Astrocyte (in vitro differentiated cells and primary cell): ENCODE results near the gene LZTR1. TPM values are rescaled to one million over a fixed set of nuclear protein-coding genes. Genes with fewer than 3 reads are reported as not detected.

Experiments used
- DNase-seq: peaks from one replicate; pipeline ENCODE4 v3.0.0-alpha.2; 2010; ENCODE audit warnings: low read depth
- FAIRE-seq: peaks from 2 replicates; lab custom pipeline; 2011; peaks lifted over from hg19 to GRCh38; lab: Jason Lieb, UNC
- H2AFZ ChIP-seq: 2 replicates; pipeline ENCODE4 v1.6.0; 2012; ENCODE audit warnings: low read depth, low read length, inconsistent platforms
- H3K27ac ChIP-seq: 2 replicates; pipeline ENCODE4 v1.5.1; 2011; ENCODE audit warnings: low read depth, low read length, inconsistent platforms
- H3K27me3 ChIP-seq: 2 replicates; pipeline ENCODE4 v1.6.0; 2011; ENCODE audit warnings: low read length, inconsistent platforms; ENCODE audit not compliant: insufficient read depth
- H3K36me3 ChIP-seq: 2 replicates; pipeline ENCODE4 v1.5.1; 2011; ENCODE audit warnings: low read length, inconsistent platforms; ENCODE audit not compliant: insufficient read depth
- H3K4me1 ChIP-seq: 2 replicates; pipeline ENCODE4 v1.5.1; 2011; ENCODE audit warnings: low read length, inconsistent platforms; ENCODE audit not compliant: insufficient read depth
- H3K4me2 ChIP-seq: 2 replicates; pipeline ENCODE4 v1.6.0; 2012; ENCODE audit warnings: low read length, inconsistent platforms
- H3K4me3 ChIP-seq: 2 replicates; pipeline ENCODE4 v1.5.1; 2011; ENCODE audit warnings: low read depth, mild to moderate bottlenecking, low read length, inconsistent platforms; ENCODE audit not compliant: insufficient read depth
- H3K79me2 ChIP-seq: 2 replicates; pipeline ENCODE4 v1.6.0; 2012; ENCODE audit warnings: mild to moderate bottlenecking, low read length, inconsistent platforms; ENCODE audit not compliant: insufficient read depth
- H3K9ac ChIP-seq: 2 replicates; pipeline ENCODE4 v1.6.0; 2012; ENCODE audit warnings: mild to moderate bottlenecking, low read length, inconsistent platforms
- H3K9me3 ChIP-seq: 2 replicates; pipeline ENCODE4 v1.5.1; 2012; ENCODE audit warnings: low read depth, mild to moderate bottlenecking, low read length, inconsistent platforms; ENCODE audit not compliant: insufficient read depth
- H4K20me1 ChIP-seq: 2 replicates; pipeline ENCODE4 v1.6.0; 2012; ENCODE audit warnings: low read length, inconsistent platforms; ENCODE audit not compliant: insufficient read depth
- H3K27ac Mint-ChIP-seq: one replicate; pipeline ENCODE4 v1.8.0; 2021; ENCODE audit warnings: mild to moderate bottlenecking, mixed read lengths; ENCODE audit not compliant: unreplicated experiment
- H3K27me3 Mint-ChIP-seq: one replicate; pipeline ENCODE4 v1.8.0; 2021; ENCODE audit warnings: low read depth, mixed read lengths; ENCODE audit not compliant: unreplicated experiment
- H3K36me3 Mint-ChIP-seq: one replicate; pipeline ENCODE4 v1.8.0; 2021; ENCODE audit warnings: low read depth, mixed read lengths; ENCODE audit not compliant: unreplicated experiment
- H3K4me1 Mint-ChIP-seq: one replicate; pipeline ENCODE4 v1.8.0; 2021; ENCODE audit warnings: low read depth, mixed read lengths; ENCODE audit not compliant: unreplicated experiment
- H3K4me3 Mint-ChIP-seq: one replicate; pipeline ENCODE4 v1.8.0; 2021; ENCODE audit warnings: mild to moderate bottlenecking, moderate library complexity, mixed read lengths; ENCODE audit not compliant: unreplicated experiment
- H3K9me3 Mint-ChIP-seq: one replicate; pipeline ENCODE4 v1.8.0; 2021; ENCODE audit warnings: mild to moderate bottlenecking, mixed read lengths; ENCODE audit not compliant: unreplicated experiment
- CTCF ChIP-seq: IDR thresholded peaks from 2 replicates; pipeline ENCODE4 v1.5.1; 2011; ENCODE audit warnings: low read depth, mild to moderate bottlenecking, inconsistent platforms, low read length, moderate library complexity; ENCODE audit not compliant: insufficient read depth
- EZH2 ChIP-seq: IDR thresholded peaks from 2 replicates; pipeline ENCODE4 v1.6.1; 2012; ENCODE audit warnings: mild to moderate bottlenecking, low read length, inconsistent platforms; ENCODE audit not compliant: insufficient read depth
- total RNA-seq: library from RNA; stranded (reverse); gene quantifications from 2 replicates; pipeline ENCODE4 v1.2.1, GENCODE V29; 2021

LZTR1 gene
- total RNA-seq, 1 donor from 2014 or later, result 62.0 TPM

GRCh38 chr22:21020802-21021429 is 38.8 kb downstream of the LZTR1 start:
- H3K9ac ChIP-seq, result no peak overlapping the region
- H3K27ac ChIP-seq, result no peak overlapping the region
- H2AFZ ChIP-seq, result no peak overlapping the region
- peaks cover 3% of the 10 kb centered on the region for H3K4me1 Mint-ChIP-seq
- H3K9me3 ChIP-seq, result no peaks in the 10 kb centered on the region
- H3K36me3 ChIP-seq, result no peaks in the 10 kb centered on the region
- H3K27me3 ChIP-seq, result no peaks in the 10 kb centered on the region
- no peak overlapping the region for H3K4me3 Mint-ChIP-seq
- no peak for DNase-seq
- peak overlapping the region; percentile 9 for H3K27ac Mint-ChIP-seq
- H3K4me3 ChIP-seq, result no peak overlapping the region
- FAIRE-seq, result no peak
- no peak overlapping the region for H3K4me2 ChIP-seq
- H3K9me3 Mint-ChIP-seq, result peaks cover 8% of the 10 kb centered on the region
- H4K20me1 ChIP-seq, result no peaks in the 10 kb centered on the region
- H3K27me3 Mint-ChIP-seq, result peaks cover 37% of the 10 kb centered on the region
- H3K4me1 ChIP-seq, result no peaks in the 10 kb centered on the region
- TF ChIP-seq CTCF, result peak; percentile 29
- TF ChIP-seq EZH2, result no peak
- no peaks in the 10 kb centered on the region for H3K79me2 ChIP-seq
- H3K36me3 Mint-ChIP-seq, result peaks cover 3% of the 10 kb centered on the region

GRCh38 chr22:21022507-21022906 is 40.4 kb downstream of the LZTR1 start:
- H3K4me1 Mint-ChIP-seq, result peaks cover 6% of the 10 kb centered on the region

More at GRCh38 chr22:21022507-21022906, 40.4 kb downstream of the LZTR1 start:
- no peak overlapping the region for H2AFZ ChIP-seq
- no peak for FAIRE-seq
- H3K4me2 ChIP-seq, result no peak overlapping the region
- no peaks in the 10 kb centered on the region for H3K27me3 ChIP-seq
- no peaks in the 10 kb centered on the region for H3K36me3 Mint-ChIP-seq
- no peaks in the 10 kb centered on the region for H3K9me3 ChIP-seq
- H3K27me3 Mint-ChIP-seq, result peaks cover 32% of the 10 kb centered on the region
- peaks cover 4% of the 10 kb centered on the region for H3K4me1 ChIP-seq
- no peak overlapping the region for H3K9ac ChIP-seq
- H3K36me3 ChIP-seq, result no peaks in the 10 kb centered on the region
- H3K27ac Mint-ChIP-seq, result no peak overlapping the region
- H4K20me1 ChIP-seq, result no peaks in the 10 kb centered on the region
- DNase-seq, result no peak
- H3K27ac ChIP-seq, result no peak overlapping the region
- no peak overlapping the region for H3K4me3 Mint-ChIP-seq
- TF ChIP-seq CTCF, result no peak
- peaks cover 8% of the 10 kb centered on the region for H3K9me3 Mint-ChIP-seq
- H3K79me2 ChIP-seq, result no peaks in the 10 kb centered on the region
- no peak overlapping the region for H3K4me3 ChIP-seq
